Measurements from ENCODE around the gene SULT6B1.
"Not testable (repeated sequence)": the region's sequence is repeated elsewhere in the genome, so short reads cannot be mapped to it uniquely, and the experiment has no call there.

Gene SULT6B1

DNA sequence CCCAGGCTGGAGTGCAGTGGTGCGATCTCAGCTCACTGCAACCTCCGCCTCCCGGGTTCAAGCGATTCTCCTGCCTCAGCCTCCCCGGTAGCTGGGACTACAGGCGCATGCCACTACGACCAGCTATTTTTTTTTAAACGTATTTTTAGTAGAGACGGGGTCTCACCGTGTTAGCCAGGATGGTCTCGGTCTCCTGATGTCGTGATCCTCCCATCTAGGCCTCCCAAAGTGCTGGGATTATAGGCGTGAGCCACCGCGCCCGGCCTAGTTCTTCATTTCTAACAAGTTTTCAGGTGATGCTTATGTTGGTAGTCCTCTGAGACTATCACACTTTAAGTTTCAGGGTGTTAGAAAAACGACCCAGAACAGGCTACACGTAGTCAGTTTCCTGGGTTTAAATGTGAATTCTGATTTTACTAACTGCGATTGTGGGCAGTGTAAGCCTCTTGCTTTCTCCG lies 7.4 kb upstream of the SULT6B1 start:
- DNase-seq = not testable (repeated sequence)

DNA sequence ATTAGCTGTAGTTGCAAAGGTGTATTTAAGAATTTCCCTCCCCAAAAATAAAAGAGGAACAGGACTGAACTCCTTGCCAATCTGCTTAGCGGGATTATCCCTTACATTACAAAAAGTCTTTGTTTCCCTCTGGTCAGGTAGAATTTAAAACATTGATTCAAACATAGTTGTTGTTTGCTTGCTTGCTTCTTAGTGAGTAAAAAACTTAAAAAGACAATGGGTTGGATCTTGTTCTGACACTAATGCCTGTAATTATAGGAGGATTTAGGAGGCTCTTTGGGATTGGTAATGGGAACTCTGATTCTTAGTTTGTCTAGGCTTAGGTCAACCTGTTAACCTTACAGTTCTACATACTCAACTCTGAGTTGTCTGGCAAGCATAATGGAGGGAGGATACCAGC lies 4.1 kb upstream of the SULT6B1 start:
- no peak for DNase-seq

DNA sequence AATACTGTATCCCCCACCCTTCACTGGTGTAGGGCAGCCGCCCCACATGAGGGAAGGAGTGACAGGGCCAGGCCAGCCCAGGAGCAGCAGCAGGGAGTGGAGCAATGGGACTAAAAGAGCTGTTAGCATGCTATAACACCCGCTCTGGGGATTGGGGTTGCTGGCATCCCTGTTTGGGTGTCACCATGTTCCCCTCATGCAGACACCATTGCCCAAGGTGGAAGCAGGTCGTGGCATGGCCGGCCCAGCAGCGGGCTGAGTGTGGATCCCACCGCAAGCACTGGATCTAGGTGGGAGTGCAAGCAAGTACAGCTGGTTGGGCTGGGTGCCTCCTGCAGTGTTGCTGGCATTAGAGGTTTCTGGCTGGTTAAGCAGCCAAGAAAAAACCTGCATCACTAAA lies 3.3 kb upstream of the SULT6B1 start:
- DNase-seq = no peak

DNA sequence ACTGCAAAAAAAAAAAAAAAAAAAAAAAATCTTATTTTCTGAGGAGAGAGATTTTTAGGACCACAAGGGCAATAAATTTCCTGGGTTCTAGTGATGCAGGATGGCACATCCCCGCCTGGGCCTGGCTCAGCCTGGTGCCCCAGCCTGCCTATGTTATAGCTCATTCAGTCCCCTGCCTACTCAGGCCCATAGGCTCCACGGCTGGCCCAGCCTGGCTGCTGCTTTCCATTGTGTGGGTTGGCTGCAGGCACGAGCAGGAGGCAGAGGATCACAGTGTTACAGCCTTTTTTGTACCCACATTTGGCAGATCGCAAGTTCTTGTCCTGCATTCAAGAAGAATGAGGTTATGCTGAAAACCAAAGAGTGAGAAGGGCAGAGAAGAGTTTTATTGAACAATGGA lies 2.8 kb upstream of the SULT6B1 start:
- DNase-seq = no peak

DNA sequence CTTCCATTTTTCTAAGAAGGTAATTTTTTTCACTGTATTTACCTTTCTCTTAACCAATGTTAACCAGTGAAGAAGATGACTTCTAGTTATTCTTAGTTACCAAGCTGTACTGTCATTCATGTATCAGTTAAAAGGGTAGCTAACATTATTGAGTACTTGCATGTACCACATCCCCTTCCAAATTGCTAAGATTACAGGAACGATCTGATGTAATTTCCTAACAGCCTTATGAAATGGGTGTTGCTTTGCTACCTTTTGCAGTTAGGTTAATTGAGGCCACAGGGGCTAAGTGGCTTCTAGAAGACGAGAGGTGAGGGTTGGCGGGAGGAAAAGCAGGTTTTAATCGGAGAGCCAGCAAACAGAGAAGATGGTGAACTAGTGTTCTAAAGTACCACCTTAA lies 1.8 kb upstream of the SULT6B1 start:
- no peak for DNase-seq

DNA sequence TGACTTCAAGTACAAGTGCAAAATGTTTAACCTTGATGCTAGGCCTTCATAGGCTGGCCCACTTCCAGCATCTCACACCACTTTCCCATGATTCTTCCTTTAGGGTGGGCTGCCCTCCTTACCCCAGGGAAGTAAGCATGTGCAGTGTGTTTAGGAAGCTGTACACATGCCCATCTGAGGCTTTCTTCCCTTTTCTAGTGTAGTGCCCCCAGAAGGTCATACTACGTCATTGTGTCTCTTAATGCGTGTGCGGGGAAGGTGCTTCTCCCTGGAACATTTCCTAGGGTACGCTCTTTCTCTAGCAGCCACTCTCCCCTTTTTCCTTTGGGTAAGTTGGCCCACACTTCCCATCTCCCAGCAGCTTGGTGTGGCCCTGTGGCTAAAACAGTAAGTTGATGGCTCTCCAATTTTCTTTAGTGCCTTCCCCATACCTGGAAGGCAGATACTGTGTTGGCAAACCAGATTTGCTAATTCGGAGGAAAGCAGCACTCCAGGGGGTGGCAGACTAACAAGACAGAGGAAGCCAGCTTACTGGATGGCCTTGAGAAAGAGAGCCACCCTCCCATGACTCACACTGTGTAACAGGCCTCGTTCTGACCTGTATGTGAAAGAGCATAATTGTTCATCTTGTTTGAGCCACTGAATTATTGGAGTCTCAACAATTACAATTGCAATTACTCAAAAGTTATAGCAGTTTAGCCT lies 1.1 kb upstream of the SULT6B1 start:
- DNase-seq = peak; percentile 82

DNA sequence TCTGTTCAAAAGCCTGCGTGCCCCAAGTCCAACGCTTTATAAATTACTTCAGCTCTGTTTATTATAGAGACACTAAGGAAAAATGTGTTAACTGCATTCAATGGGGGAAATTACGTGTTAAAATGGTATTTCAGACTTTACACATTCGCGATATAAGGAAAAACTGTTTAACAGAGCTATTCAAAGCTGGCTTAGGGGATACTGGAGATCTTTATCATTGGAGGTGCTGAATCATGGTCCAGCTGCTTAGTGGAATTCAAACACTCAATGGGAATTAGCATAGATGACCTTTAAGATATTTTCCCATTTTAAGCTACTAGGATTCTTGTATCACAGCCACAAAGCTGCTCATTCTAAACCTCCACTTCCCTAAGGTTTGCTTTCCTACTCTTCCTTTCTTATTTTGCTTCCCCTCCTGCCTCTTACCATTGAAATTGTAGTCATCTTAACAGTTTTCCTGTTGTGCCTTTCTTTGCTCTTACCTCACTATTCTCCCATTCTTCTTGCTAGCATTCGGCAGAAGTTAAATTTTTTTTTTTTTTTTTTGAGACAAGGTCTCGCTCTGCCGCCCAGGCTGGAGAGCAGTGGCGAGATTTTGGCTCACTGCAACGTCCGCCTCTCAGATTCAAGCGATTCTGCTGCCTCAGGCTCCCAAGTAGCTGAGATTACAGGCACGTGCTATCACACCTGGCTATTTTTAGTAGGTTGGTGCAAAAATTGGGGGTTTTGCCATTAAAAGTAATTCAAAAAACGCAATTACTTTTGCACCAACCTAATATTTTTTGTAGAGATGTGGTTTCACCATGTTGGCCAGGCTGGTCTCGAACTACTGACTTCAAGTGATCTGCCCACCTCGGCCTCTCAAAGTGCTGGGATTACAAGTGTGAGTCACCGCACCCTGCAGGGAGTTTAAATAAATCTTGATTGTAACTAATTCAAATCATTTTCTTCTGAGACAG lies 6.5 kb downstream of the SULT6B1 start:
- DNase-seq = no peak

DNA sequence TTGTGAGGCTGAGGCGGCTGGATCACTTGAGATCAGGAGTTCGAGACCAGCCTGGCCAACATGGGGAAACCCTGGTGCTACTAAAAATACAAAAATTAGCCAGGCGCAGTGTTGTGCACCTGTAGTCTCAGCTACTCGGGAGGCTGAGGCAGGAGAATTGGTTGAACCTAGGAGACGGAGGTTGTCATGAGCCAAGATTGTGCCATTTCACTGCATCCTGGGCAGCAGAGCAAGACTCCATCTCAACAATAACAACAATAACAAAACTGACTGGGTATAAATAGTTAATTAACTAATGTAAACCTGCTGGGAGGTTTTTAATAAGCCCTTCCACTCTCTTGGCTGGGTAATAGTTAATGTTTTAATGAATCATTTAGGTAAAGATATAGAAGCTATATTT lies 7.8 kb downstream of the SULT6B1 start:
- DNase-seq = no peak

DNA sequence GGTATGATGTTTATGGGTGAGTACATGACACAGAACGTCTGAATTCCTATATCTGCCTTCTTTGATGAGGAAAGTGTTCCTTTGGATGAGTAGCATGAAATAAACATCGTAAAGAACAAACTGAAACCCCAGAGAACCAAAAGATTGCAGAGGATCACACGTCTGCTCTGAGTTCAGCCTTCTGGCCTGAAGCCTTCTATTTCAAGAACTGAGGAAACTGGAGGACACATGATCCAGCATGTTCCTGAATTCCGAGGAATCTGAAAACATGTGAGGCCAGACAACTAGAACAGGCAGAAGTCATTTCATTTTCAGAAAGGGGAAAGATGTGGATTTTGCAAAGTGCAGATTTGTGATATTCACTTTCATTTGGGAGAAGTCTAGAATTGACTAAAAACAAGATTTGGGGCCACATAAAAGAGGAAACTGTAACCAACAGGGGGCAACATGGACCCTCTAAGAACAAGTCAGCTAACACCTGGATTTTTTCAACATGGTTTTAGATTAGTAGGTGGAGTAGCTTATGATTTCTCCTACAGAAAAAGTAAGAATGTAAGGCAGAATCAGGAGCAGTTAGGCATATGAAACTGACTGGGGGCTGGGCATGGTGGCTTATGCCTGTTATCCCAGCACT lies 8.3 kb downstream of the SULT6B1 start:
- no peak for DNase-seq

DNA sequence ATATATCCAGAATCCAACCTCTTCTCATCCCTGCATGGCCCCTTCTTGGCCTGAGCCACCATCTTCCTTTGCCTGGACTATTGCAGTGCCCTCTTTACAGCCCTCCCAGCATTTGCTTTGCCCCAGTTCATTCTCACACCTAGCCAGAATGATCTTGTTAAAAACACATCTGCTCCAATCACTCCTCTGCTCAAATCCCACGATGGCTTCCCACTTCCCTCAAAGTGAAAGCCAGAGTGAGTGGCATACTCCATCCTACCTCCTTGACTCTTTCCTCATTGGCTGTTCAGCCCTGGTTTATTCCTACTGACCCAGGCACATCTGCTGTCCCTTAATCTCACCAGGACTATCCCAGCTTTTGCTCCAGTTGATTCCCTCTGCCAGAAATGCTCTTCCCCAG lies 14.7 kb downstream of the SULT6B1 start:
- DNase-seq = no peak

DNA sequence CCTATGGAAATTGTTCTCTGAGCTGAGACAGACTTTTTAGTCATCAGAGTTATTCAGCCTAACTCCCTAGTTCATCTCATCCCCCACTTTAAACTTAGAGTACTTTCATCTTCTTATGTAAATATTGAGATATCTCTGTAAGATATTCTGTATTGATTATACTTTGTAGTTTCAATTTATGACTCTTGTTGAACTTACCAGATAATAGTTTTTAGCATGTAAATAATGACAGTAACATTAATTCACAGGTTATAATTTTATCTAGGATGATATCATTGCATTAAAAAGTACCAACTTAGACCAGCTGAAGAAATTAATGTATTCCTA lies 16.9 kb downstream of the SULT6B1 start:
- no peak for DNase-seq

DNA sequence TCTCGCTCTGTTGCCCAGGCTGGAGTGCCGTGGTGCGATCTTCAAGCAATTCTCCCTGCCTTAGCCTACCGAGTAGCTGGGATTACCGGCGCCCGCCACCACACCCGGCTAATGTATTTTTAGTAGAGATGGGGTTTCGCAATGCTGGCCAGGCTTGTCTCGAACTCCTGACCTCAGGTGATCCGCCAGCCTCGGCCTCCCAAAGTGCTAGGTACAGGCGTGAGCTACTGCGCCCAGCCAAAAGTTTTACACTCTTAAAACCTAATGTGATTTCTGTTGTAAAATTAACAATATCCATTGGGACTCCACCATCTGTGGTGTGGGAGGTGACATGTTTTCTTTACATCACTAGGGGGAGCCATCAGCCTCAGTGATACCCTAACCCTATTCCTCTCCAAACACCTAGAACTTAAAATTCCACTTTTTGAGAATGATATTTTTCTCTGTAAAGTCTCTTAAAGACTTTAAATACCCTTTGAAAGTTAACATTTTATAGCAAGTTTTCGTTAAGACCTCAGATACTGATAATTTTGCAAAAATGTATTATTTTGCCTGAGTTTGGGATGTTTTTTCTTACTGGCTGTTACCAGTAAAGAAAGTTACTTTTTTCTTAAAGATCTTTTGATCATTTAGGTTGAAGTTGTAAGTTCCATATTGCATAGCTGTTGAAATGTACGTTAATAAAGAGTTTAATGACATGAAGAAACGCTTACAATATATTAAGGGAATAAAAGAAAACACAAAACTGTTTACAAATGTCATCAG lies 20.1 kb downstream of the SULT6B1 start:
- peak; percentile 42 for DNase-seq

DNA sequence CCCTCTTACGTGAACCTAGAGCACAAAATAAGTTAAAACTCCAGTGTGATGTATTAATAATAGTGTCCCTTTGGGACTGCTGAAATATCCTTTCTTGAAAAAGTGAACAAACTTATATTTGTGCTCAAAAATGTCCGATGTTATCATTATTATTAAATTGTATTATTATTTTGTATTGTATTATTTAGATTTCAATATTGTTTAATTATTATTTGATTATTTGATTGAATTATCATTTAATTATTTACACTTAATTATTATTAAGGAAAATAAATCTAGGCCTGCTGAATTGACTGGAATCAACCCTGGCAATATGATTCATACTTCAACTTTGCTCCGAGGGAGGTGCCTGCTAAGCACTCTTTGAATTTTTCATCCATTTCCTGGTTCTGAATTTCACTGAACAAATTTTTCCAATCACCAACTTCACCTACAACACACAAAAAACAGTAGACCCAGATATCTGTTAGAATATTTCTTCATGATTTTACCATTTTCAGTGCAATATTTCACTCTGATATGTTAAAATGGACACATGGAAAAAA lies 20.8 kb downstream of the SULT6B1 start:
- DNase-seq = no peak

DNA sequence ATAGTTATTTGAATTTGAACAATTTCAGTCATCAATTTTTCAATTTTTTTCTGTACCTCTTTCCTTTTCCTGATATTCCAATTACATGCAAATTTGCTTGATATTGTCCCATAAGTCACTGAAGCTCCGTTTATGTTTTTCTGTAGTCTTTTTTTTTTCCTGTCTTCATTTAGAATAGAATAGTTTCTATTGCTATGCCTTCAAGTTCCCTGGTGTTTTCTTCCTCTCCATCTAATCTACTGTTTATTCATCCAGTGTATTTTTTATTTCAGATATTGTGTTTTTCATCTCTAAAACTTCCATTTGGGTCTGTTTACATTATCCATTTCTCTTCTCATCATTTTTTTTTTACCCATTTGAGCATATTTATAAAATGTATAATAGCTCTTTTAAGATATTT lies 23.7 kb downstream of the SULT6B1 start:
- DNase-seq = no peak

DNA sequence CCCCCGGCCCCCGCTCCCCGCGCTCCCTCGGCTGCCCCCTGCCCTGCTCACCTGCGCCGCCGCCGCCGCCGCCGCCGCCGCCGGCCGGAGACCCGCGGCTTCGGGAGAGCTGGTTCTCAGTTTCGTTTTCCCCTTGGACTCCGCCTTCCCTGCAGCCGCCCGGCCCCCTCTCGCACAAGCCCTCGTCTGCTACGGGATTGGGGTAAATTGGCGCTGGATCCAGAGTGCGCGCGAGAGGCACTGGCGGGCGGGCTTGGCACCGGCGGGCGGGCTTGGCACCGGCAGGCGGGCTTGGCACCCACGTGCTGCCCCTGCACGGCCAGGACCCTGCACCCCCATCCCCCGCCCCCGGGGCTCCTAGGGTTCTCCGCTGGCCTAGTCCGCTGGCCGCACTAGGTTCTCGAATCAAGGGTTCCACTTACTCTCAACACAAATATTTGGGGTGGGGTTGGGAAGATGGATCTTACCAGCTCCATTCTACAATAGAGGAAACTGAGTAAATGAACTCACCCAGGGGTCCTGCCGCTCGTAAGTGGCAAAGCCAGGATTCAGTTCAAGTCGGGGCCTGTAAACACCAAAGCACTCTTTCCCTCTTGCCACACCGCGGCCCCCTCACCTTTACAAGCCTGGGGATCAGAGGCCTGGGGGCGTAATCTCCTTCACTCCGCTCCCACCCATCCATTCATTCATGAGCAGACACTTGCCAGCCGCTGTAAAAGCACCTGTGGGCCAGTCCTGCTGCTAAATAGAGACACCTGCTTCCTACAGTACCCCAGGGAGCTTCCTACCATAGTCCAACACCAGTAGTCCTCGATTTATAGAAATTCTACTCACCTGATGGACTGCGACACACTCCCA lies 31.4 kb downstream of the SULT6B1 start, which contains the start of gene EIF2AK2:
TSS of gene EIF2AK2 (minus strand) at position 124 of the 858 bp plus-strand sequence. CDS start 9,174 bp downstream, outside the sequence.
- DNase-seq = peak; percentile 90

DNA sequence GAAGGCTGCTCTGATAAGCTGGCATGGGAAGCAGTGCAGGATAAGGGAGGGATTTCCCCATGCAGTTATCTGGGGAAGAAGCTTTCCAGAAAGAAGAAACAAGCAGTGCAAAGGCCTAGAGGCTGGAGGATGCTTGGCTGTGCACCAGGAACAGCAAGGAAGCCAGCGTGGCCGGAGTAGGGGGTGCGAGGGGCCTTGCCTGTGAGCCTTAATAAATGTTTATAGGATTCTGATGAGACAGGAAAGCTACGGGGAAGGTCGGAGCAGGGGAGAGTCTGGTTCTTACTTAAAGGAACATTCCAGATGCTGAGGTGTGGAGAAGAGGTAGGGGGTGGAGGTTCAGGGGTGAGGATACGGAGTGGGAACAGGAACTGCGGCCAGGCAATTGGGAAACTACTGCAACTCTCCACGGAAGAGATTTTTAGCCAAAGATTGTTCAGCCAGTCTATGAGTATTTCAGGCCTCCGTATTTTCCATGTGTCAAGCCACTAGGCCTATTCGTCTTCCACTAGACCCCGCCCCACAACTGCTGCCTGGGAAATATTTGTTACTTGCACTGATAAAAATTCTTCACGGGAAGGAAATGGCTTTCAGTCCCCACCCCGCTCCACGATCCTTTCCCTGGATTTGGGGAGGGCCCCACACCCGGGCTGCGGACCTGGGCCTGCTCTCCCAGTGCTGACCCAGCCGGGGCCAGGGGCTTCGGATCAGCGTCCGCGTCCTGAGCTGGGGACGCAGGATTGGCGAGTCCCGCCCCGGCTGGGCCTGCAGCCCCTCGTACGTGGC lies 32.2 kb downstream of the SULT6B1 start:
- peak; percentile 49 for DNase-seq

DNA sequence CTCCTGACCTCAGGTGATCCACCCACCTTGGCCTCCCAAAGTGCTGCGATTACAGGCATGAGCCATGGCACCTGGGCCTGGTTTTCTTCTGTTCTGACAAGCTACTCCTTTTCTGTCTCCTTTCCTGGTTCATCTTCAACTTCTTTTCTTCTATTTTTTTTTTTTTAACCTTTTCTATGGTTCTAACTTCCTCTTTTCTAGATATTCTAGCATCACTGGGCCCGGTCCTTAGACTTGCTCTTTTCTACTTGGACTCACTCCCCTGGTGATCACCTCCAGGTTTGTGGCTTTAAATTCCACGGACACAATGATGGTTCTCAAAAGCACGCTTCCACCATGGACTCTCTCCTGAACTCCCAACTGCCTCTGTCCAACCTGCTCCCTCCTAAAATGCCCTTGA lies 33.7 kb downstream of the SULT6B1 start:
- no peak for DNase-seq

DNA sequence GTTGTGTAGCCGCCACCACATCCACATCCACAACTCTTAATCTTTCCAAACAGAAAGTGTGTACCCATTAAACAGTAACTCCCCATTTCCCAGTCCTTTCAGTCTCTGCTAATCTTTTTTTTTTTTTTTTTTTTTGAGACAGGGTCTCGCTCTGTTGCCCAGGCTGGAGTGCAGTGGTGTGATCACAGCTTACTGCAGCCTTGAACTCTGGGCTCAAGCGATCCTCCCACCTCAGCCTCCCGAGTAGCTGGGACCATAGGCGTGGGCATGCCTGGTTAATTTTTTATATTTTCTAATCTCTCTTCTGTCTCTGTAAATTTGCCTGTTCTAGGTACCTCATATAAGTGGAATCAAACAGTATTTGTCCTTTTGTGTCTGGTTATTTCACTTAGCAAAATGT lies 35.2 kb downstream of the SULT6B1 start:
- no peak for DNase-seq

DNA sequence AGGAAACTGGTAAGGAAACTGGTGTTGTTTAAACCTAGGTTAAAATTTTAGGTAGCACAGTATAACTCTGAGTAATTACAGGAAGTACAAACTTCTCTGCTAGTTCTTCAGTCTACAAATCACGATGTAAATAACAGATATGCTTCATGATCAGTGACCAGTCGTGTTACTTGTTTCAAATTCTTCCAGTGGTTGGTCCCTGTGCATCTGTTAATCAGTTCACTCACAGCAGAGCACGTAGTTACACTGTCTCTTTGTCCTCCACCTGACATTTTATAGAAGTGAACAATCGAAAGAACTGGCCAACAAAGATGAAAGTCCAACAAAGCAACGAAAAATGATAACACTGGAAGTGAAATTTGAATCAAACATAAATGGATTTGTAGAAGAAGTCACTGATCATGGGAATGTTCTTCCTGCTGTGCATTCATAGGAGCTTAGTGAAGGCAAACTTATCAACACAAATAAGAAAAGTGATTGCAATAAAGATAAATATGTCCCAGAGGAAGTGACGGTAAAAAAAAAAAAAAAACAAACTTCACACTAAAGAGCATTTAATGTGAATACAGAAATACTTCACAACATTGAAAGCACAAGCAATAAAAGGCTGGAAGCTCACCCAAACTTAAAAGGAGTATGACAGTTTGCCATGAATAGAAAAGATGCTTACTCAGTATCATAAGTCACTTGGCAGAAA lies 38.7 kb downstream of the SULT6B1 start:
- DNase-seq = no peak

DNA sequence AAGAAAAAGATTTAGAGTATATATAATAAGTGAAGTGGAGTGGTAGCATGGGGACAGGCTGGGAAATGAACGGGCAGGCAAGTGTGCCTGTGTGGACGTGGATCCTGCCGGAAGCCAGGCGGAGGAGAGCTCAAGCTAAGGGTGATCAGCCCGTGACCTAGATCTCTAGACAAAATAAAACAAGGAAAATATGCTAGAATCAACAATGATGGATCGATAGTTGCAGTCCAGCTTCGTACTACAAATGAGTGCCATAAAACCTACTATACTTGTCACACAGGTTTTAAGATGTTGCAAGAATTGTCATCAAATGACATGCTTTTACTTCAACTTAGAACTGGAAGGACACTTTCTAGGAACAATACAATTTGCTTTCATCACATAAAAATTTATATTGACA lies 40.1 kb downstream of the SULT6B1 start:
- DNase-seq = no peak
